Loucy (cell line): ENCODE results near the gene MINDY1.
A peak's percentile ranks its signal among the peaks of the same experiment; 100 is the strongest.

Source experiments
- H2AFZ ChIP-seq: fragments of 200-600 bp; sonication (generic); 2 replicates; pipeline ENCODE4 v1.6.0; 2016; ENCODE audit warnings: antibody characterized with exemption, mild to moderate bottlenecking, low read length, moderate library complexity
- H3F3A ChIP-seq: fragments of 200-600 bp; 2 replicates; pipeline ENCODE4 v1.6.0; 2016; ENCODE audit warnings: antibody characterized with exemption, low read depth, mild to moderate bottlenecking
- H3K27me3 ChIP-seq: fragments of 200-600 bp; sonication (generic); 2 replicates; pipeline ENCODE4 v1.6.1; 2014; ENCODE audit warnings: low read length, mild to moderate bottlenecking; ENCODE audit not compliant: insufficient read depth, poor library complexity, severe bottlenecking
- H3K36me3 ChIP-seq: fragments of 200-600 bp; sonication (generic); 2 replicates; pipeline ENCODE4 v1.6.1; 2016; ENCODE audit warnings: low read length; ENCODE audit not compliant: insufficient read depth
- H3K4me1 ChIP-seq: fragments of 200-600 bp; sonication (generic); 2 replicates; pipeline ENCODE4 v1.5.1; 2014; ENCODE audit warnings: low read length, mild to moderate bottlenecking; ENCODE audit not compliant: insufficient read depth, poor library complexity, severe bottlenecking
- H3K4me2 ChIP-seq: fragments of 200-600 bp; sonication (generic); 2 replicates; pipeline ENCODE4 v1.6.0; 2014; ENCODE audit warnings: antibody characterized with exemption, low read length, low read depth, mild to moderate bottlenecking; ENCODE audit not compliant: poor library complexity, severe bottlenecking
- H3K4me3 ChIP-seq: fragments of 200-600 bp; sonication (generic); 2 replicates; pipeline ENCODE4 v1.5.1; 2014; ENCODE audit warnings: low read length, mild to moderate bottlenecking, mixed read lengths; ENCODE audit not compliant: poor library complexity, severe bottlenecking
- H3K79me2 ChIP-seq: fragments of 200-600 bp; sonication (generic); 2 replicates; pipeline ENCODE4 v1.6.1; 2014; ENCODE audit warnings: low read length; ENCODE audit not compliant: insufficient read depth
- H3K9ac ChIP-seq: fragments of 200-600 bp; sonication (generic); 2 replicates; pipeline ENCODE4 v1.6.0; 2014; ENCODE audit warnings: mild to moderate bottlenecking, low read depth, low read length, moderate library complexity; ENCODE audit not compliant: poor library complexity, severe bottlenecking
- H3K9me2 ChIP-seq: fragments of 200-600 bp; sonication (generic); replicated peaks from 2 replicates; pipeline ENCODE4 v1.6.1; 2016; ENCODE audit warnings: low read depth, low read length, mixed read lengths
- H3K9me3 ChIP-seq: fragments of 200-600 bp; sonication (generic); 2 replicates; pipeline ENCODE4 v1.6.1; 2014; ENCODE audit warnings: mild to moderate bottlenecking, antibody characterized with exemption, low read length, low read depth; ENCODE audit not compliant: insufficient read depth
- H4K20me1 ChIP-seq: fragments of 200-600 bp; sonication (generic); 2 replicates; pipeline ENCODE4 v1.6.0; 2014; ENCODE audit warnings: antibody characterized with exemption, low read length, mild to moderate bottlenecking; ENCODE audit not compliant: insufficient read depth, poor library complexity, severe bottlenecking
- EZH2phosphoT487 ChIP-seq: fragments of 200-600 bp; IDR thresholded peaks from 2 replicates; pipeline ENCODE4 v1.6.1; 2018; ENCODE audit warnings: antibody characterized with exemption, mild to moderate bottlenecking, moderate library complexity, borderline replicate concordance
- TF ChIP-seq, protein P1 (sequence below): fragments of 200-600 bp; sonication (generic); conservative IDR thresholded peaks from 2 replicates; pipeline ENCODE4 v1.5.1; 2014; ENCODE audit warnings: mild to moderate bottlenecking, antibody characterized with exemption, low read length

MINDY1 gene

DNA sequence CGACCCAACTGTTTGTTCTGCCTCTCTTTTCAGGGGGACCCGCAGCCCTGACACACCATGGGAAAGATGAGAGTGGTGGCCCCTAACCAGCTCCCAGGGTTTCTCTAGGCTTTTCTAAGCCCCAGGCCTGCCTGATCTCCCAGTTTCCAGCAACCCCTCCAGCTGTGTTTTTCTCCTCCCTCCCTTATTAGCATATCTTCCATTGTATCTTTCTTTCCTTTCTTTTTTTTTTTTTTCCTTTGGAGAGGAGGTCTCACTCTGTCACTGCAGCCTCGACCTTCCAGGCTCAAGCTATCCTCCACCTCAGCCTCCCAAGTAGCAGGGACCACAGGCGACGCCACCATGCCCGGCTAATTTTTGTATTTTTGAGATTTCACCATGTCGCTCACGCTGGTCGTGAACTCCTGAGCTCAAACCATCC is 30.3 kb downstream of the MINDY1 start:
- peaks cover 23% of the 10 kb centered on the region for H4K20me1 ChIP-seq
- no peak overlapping the region for H2AFZ ChIP-seq
- peaks cover 5% of the 10 kb centered on the region; the same call in 1 of the 2 replicates for H3F3A ChIP-seq
- peaks cover 30% of the 10 kb centered on the region for H3K79me2 ChIP-seq
- peak overlapping the region; percentile 92 for H3K4me2 ChIP-seq
- H3K4me3 ChIP-seq: peak overlapping the region; percentile 77
- no peaks in the 10 kb centered on the region for H3K36me3 ChIP-seq
- no peak for TF ChIP-seq EZH2phosphoT487
- TF ChIP-seq, protein P1, sequence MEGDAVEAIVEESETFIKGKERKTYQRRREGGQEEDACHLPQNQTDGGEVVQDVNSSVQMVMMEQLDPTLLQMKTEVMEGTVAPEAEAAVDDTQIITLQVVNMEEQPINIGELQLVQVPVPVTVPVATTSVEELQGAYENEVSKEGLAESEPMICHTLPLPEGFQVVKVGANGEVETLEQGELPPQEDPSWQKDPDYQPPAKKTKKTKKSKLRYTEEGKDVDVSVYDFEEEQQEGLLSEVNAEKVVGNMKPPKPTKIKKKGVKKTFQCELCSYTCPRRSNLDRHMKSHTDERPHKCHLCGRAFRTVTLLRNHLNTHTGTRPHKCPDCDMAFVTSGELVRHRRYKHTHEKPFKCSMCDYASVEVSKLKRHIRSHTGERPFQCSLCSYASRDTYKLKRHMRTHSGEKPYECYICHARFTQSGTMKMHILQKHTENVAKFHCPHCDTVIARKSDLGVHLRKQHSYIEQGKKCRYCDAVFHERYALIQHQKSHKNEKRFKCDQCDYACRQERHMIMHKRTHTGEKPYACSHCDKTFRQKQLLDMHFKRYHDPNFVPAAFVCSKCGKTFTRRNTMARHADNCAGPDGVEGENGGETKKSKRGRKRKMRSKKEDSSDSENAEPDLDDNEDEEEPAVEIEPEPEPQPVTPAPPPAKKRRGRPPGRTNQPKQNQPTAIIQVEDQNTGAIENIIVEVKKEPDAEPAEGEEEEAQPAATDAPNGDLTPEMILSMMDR: no peak
- no peaks in the 10 kb centered on the region for H3K9me2 ChIP-seq
- H3K4me1 ChIP-seq: peaks cover 51% of the 10 kb centered on the region
- peak overlapping the region; percentile 83 for H3K9ac ChIP-seq
- H3K9me3 ChIP-seq: no peaks in the 10 kb centered on the region
- no peaks in the 10 kb centered on the region for H3K27me3 ChIP-seq

DNA sequence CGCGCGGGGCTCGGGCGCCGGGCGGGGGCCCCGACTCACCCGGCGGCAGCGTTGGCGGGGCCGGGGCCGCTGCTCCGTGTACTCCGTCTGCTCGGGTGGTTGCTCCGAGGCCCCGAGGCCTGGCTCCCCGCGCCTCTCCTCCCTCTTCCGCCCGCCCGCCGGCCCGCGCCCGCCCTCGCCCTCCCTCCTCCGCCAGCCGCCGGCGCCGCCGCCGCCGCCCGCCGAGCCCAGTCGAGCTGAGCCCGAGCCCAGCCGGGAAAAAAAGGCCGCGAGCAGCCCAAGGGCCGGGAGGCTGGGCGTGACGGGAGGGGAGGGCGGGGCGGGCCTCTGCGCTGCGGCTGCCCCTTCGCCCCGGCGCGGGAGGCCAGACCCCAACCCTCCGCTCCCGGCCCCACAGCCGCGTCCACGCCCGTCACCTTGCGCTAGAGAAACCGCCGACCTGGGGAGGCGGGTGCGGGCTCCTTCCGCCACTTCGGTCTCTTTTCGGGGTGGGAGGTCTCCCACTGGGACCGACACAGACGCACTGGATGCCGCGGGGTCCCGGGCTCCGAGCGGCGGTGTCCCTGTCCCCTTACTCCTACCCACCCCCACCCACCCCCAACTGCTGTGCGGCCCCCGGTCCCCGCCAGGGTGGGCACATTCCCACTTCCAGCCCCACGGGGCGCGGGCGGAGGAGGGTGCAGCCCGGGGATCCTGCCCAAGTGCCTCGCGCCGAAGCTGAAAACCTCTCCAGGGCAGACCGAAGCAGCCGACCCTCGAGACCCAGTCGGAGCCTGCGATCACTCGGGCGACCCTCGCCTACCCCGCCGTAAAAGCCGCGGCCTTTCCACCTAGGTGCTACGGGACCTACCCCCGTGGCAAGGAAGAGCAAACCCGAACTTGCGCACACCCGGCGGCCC is 31.9 kb downstream of the MINDY1 start, which contains the start of gene CERS2:
Gene CERS2 (minus strand): TSS at position 256 of the 899 bp plus-strand sequence. CDS start 5,745 bp downstream, outside the sequence.
- Histone ChIP-seq H2AFZ (peak within 1 kb of the TSS; percentile 73), H3K9ac (peak within 1 kb of the TSS; percentile 98), H4K20me1 (peaks cover 36% of the 10 kb centered on the region), H3K36me3 (no peaks in the 10 kb centered on the region), H3K9me2 (no peaks in the 10 kb centered on the region), H3K79me2 (peaks cover 46% of the 10 kb centered on the region), H3F3A (peaks cover 5% of the 10 kb centered on the region; the same call in 1 of the 2 replicates), H3K4me3 (peak within 1 kb of the TSS; percentile 100), H3K4me2 (peak within 1 kb of the TSS; percentile 96), H3K9me3 (no peaks in the 10 kb centered on the region), H3K4me1 (peaks cover 63% of the 10 kb centered on the region), H3K27me3 (no peaks in the 10 kb centered on the region)
- TF ChIP-seq, protein P1: no peak
- TF ChIP-seq EZH2phosphoT487: no peak

DNA sequence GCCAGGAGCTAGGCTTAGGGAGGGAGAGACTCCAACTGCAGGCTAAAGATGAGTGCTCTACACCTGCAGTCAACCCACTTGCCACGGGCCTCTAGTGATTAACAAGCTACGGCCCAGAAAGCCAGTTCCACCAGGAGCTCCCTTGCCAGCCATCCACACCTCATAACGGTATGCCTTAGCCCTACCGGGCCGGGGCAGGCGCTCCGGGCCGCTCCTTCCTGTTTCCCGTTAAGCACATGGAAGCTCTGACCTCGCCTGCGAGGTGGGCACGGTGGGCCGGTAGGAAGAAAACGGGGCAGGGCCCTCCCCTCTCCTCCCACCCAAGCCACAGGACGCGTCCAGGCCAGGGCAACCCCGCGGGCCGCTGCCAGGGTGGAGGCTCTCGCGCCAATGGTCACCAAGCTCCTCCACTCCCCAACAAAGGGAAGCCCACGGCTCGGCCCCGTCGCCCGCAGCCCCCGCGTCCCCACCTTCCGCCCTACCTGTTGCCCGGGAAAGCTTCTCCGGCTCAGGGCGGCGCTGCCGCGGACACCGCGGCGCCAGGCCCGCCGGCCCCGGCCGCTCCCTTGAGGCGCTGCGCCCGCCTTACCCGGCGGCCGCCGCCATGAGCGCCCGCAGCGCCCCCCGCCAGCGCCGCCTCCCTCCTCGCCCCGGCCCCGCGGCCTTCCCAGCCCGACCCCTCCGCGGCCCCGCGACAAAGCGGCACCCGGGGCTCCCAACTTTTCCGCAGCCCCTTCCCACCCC is 32.7 kb downstream of the MINDY1 start:
- Histone ChIP-seq H3K79me2 (peaks cover 54% of the 10 kb centered on the region), H3K4me1 (peaks cover 60% of the 10 kb centered on the region), H3K9me2 (no peaks in the 10 kb centered on the region), H3K27me3 (no peaks in the 10 kb centered on the region), H3K9ac (peak overlapping the region; percentile 98), H2AFZ (peak overlapping the region; percentile 72), H4K20me1 (peaks cover 44% of the 10 kb centered on the region), H3K36me3 (no peaks in the 10 kb centered on the region), H3K4me2 (peak overlapping the region; percentile 96), H3K9me3 (no peaks in the 10 kb centered on the region), H3K4me3 (peak overlapping the region; percentile 100), H3F3A (peaks cover 5% of the 10 kb centered on the region; the same call in 1 of the 2 replicates)
- TF ChIP-seq, protein P1: no peak
- no peak for TF ChIP-seq EZH2phosphoT487
